SKM-1 treated with dmso at 0.1 percent for 144 hours (cell line): ENCODE results near the gene KLC1.

Experiments used
- DNase-seq: peaks from one replicate; lab custom pipeline; 2025; ENCODE audit not compliant: unreplicated experiment; lab: John Stamatoyannopoulos, UW

The KLC1 gene

GRCh38 chr14:103702497-103703432, 73.8 kb downstream of the KLC1 start:
- no peak for DNase-seq

GRCh38 chr14:103703433-103704385, 74.7 kb downstream of the KLC1 start:
- DNase-seq = no peak

GRCh38 chr14:103704708-103705107, 75.7 kb downstream of the KLC1 start:
- DNase-seq = no peak

- DNase-seq = no peak
These were observed 76.1 kb downstream of the KLC1 start for GRCh38 chr14:103705118-103705503.

GRCh38 chr14:103705504-103706284, 76.7 kb downstream of the KLC1 start:
- DNase-seq = no peak

- no peak for DNase-seq
These were observed 77.7 kb downstream of the KLC1 start for GRCh38 chr14:103706551-103707328.

- DNase-seq = no peak
These were observed 78.6 kb downstream of the KLC1 start for GRCh38 chr14:103707329-103708263.

- DNase-seq = no peak
These were observed 79.8 kb downstream of the KLC1 start for GRCh38 chr14:103708750-103709187.

GRCh38 chr14:103709814-103710213, 80.8 kb downstream of the KLC1 start:
- no peak for DNase-seq

- no peak for DNase-seq
These were observed 81.9 kb downstream of the KLC1 start for GRCh38 chr14:103710771-103711377.

- DNase-seq = no peak
These were observed 82.8 kb downstream of the KLC1 start for GRCh38 chr14:103711516-103712431.

GRCh38 chr14:103712633-103713247, 83.7 kb downstream of the KLC1 start:
- no peak for DNase-seq

- DNase-seq = no peak
These were observed 84.5 kb downstream of the KLC1 start for GRCh38 chr14:103713304-103714062.

GRCh38 chr14:103714063-103714724, 85.2 kb downstream of the KLC1 start:
- DNase-seq = no peak

- DNase-seq = peak; percentile 90
These were observed 86.3 kb downstream of the KLC1 start, which contains the start of the genes XRCC3 and ZFYVE21 for GRCh38 chr14:103715052-103716000. Gene XRCC3, minus strand, starts transcription at chr14:103715451. Its CDS starts 4,364 bp downstream, at chr14:103711087. Gene ZFYVE21, plus strand, starts transcription at chr14:103715810. Its CDS starts 32 bp downstream, at chr14:103715842.
